ENCODE results near the gene SPON1.
"Not testable (repeated sequence)": the region's sequence is repeated elsewhere in the genome, so short reads cannot be mapped to it uniquely, and the experiment has no call there.

The SPON1 gene

DNA sequence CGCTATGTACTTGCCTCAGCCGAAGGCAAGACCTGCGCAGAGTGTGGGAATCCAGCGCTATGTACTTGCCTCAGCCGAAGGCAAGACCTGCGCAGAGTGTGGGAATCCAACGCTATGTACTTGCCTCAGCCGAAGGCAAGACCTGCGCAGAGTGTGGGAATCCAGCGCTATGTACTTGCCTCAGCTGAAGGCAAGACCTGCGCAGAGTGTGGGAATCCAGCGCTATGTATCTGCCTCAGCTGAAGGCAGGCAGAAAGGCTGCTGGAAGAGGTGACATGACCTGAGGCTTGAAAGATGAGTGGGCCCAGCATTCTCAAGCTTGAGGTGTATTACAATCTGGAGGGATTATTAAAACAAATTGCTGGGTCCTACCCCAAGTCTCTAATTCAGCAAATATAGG is 290.0 kb downstream of the SPON1 start:
- not testable (repeated sequence) for DNase-seq

DNA sequence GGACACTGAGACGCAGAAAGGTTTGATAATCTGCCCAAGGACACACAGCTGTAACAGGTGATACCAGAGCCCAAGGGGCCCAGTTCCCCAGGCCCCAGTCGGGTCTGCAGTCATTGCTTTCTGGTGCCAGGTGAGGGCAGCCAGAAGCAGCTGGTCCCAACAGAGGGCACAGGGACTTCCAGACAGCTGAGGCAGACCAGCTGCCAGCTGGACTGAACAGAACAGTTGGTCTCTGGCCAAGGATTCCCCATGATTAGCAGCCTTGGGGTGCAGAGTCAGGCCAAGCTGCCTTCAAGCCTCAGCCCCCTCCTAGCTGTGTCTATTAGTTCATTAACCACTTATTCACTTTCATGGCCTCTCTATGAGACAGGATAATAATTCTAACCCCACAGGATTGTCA is 290.9 kb downstream of the SPON1 start:
- no peak for DNase-seq

DNA sequence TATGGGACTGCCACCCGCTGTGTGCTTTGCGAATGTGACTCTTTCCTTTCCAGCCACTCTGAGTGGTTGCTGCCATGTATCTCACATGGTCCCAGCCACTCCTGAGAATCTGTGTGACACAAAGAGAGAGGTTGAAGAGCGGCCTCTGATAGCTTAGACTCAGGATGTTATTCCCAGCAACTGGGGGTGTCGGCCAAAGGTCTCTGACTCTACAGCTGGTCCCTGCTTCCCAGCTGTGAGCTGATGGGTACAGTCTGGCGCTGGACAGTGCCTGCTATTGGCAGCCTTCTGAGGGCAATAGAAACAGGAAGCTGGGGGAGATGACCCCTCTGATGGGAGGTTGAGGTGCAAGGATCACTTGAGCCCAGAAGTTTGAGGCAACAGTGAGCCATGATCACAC is 291.3 kb downstream of the SPON1 start:
- DNase-seq = no peak

DNA sequence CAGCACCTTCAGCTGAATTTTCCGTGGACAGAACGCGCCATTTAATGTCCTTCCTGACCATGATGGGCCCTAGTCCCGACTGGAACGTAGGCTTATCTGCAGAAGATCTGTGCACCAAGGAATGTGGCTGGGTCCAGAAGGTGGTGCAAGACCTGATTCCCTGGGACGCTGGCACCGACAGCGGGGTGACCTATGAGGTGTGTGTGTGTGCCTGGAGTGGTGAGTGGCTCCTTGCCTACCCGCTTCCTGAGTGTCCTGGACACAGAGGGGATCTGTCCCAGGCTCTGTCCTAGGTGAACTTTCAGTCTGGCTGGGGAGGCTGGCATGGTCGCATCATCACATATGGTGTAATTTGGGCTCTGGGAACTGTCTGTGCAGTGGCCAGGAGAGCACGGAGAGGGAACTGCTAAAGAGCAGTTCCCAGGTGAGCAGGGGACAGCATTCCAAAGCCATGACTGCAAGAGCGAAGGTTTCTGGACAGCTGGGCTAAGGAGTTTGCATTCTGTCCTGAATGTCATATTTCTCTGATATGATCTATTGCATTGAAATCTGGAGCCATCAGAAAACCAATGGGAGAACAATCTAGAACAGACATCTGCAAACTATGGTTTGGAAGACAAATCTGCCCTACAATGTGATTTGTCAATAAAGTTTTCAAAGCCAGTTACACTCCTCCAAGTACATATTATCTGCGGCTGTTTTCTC is 292.2 kb downstream of the SPON1 start:
- no peak for DNase-seq

DNA sequence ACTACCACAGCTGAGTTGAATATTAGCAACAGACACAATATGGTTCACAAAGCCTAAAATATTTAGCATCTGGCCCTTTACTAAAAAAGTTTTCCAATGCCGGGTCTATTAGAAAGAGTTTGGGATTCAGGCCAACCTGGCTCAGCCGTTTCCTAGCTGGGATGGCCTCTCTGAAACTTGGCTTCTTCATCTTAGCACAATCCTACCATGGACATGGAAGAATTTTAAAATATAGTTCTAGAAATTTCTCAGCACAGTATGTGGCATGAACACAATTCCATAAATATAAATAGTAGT is 292.7 kb downstream of the SPON1 start:
- DNase-seq = no peak

DNA sequence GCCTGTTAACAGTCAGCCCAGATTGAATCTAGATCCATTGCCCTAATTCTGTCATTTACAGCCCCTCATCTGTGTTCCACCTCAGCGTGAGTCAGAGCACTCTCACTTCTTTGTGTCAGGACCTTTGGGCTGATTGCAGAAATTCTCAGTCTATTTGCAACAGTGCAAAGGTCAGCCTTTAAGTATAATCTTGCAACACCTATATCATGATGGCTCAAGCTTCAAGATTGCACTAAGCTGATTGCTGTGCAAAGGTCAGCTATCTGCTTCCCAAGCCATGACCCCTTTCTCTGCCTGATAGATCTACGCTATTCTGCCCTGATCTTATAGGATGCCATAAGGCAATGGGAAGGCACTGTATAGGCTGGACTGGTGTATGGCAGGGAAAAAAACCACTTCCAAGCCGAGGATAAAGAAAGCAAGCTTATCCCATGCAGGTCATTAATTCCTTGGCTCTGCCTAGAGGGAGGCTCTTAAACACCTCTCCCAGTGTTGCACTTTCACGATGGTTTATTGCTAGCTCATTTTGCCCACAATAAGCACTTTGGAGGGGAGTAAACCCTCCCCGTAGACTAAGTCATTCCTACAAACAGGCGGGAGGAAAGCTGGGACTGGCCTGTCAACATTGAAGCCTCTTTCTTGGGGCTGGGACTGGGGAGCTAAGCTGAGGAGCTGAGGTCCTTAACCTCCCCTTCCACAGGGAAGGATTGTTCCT is 295.9 kb downstream of the SPON1 start:
- no peak for DNase-seq

DNA sequence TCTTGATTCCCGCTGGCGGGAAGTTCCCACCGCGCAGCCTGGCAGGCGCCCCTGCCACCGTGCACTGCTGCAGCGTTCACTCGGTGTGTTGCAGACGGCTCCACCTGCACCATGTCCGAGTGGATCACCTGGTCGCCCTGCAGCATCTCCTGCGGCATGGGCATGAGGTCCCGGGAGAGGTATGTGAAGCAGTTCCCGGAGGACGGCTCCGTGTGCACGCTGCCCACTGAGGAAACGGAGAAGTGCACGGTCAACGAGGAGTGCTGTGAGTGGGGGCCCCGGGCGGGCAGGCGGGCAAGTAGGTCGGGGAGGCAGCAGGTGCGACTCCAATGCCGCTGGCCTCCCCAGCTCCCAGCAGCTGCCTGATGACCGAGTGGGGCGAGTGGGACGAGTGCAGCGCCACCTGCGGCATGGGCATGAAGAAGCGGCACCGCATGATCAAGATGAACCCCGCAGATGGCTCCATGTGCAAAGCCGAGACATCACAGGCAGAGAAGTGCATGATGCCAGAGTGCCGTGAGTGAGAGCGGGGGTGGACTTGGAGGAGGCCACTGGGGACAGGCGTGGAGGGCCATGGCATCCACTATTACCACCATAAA is 296.8 kb downstream of the SPON1 start:
- DNase-seq = no peak

DNA sequence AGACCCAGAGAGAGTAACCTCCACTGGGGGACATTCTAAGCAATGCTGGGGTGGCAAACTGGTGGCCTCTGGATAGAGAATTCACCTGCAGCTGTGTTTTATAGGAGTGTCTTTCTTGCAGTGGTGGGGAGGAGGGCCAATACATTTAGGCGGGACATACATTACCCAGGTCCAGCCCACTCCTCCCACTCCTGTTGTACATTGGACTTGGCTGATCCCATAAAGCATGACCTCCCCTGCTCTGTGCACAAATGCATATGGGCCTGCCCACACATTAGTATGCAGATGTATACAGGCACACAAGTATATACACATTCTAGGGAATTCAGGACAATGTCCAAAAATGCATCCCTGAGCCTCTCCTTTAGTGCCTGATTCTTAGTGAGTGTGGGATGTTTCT is 297.4 kb downstream of the SPON1 start:
- DNase-seq = no peak

DNA sequence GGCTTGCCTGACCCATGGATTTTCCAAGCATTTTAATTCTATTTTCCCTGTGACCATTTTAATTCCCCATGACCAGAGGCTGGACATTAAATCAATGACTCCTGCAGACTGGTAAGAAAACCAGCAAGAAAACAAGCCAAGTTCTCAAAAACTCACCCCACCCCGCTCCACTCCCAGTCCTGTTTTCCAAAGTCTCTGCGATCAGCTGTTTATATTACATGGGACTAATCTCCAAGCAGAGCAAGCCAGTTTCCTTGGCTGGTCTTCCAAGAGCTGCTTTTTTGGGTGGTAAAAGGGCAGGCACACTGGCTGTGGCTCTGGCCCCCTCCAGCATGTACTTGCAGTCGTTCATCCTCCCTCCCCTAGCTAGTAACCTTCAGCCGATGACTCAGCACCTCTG is 298.5 kb downstream of the SPON1 start:
- no peak for DNase-seq

DNA sequence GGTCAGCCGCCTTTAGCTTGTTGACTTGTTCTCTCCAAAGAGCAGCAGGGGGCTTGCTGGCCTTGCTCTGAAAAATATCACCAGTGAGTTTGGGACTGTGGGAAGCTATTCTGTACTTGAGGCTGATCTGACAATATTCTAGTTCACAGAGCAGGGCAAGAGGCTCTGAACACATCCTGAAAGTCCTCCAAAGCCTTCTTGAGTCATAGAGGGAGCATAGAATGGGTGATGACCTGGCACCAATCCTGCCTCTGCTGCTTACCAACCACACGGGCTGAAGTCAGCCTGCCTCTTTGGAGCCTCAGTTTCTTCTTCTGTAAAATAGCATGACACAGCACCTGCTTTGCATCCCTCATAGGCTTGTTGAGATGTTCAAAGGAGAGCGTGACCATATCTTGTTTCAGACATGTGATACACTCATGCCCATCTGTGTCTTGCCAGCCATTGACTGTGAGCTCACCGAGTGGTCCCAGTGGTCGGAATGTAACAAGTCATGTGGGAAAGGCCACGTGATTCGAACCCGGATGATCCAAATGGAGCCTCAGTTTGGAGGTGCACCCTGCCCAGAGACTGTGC is 299.8 kb downstream of the SPON1 start:
- DNase-seq = no peak

DNA sequence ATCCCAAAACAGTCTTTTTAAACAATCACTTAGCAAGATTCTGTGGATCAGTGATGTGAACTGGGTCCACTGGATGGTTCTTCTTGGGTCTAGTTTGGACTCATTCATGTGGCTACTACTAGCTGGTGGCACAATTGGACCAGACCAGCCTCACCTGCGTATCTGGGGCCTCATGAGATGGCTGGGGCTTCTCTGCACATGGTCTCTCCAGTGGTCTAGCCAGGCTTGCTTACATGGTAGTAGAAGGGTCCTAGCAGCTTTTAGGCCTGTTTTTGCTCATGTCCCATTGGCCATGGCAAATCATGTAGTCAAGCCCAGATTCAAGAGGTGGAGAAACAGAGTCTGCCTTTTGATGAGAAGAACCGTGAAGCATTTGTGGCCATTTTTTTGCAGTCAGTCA is 302.4 kb downstream of the SPON1 start:
- DNase-seq = no peak

DNA sequence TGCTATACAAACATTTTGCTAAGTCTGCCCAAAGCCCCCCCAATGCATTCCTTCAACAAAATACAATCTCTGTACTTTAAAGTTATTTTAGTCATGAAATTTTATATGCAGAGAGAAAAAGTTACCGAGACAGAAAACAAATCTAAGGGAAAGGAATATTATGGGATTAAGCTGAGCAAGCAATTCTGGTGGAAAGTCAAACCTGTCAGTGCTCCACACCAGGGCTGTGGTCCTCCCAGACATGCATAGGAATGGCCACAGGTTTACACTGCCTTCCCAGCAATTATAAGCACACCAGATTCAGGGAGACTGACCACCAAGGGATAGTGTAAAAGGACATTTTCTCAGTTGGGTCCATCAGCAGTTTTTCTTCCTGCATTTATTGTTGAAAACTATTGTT is 304.1 kb downstream of the SPON1 start:
- DNase-seq = no peak

DNA sequence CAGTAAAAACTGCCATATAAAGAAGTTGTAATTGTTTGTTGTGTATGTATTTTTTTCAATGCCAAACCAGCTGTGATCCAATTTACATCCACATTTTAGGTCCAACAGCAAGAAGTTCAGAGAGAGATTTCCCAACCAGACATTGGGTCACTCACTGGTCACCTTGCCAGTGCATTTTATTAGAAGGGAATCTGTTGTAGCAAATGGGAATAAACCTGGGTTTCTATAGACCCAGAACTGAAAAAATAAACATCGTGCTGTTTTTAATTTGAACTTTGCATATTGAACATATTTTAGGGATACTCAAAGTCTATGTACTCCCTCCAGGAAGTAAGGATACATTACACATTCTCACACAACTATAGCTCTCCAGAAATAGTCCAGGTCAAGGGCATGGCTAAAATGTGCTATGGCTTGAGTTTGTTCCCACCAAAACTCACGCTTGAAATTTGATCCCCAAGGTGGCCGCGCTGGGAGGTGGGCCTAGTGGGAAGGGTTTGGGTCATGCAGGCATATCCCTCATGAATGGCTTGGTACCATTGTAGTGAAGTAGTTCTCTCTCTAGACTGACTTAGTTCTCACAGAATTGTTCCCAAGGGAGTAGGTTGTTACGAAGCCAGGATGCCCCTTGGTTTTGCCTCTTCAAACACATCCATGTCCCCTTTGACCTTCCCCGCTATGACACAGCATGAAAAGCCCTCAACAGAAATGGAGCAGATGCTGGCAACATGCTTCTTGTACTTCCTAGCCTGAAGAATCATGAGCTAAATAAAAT is 305.5 kb downstream of the SPON1 start:
- no peak for DNase-seq

DNA sequence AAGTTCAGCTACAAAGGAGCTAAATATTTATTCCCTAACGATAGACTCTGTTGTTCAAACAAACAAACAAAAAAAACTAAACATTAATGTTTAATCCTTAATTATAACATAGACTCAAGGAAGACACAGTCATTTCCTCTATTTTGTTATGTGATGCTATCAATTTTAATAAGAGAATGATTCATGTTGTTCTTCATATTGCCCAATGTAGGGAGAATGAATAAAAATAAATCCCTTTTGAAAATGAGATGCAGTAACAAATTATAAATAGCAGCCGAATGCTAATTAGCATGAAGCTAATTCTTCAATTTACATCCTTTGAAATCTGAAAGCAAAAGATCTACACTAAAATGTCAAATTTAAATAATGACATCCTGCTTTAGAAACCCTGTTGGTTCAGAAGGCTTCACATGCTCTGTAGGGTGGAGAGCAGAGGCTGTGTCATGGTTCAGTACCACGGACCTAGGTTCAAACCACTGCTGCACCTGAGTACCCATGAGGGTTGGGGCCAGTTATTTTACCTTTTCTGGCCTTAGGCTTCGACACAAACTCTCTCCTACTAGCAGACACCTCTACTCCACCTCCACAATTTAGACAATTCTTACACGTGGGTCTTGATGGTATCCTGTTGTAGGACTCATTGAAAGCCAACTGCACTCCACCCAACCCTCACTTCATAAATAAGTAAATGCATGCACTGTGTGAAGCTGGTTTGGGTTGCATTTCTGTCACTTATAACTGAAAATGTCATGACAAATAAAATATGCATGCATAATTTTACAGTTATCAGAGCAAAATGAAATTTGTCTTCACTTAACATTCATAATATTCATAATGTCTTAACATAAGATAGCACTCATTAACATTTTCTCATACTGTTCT is 307.4 kb downstream of the SPON1 start:
- no peak for DNase-seq

DNA sequence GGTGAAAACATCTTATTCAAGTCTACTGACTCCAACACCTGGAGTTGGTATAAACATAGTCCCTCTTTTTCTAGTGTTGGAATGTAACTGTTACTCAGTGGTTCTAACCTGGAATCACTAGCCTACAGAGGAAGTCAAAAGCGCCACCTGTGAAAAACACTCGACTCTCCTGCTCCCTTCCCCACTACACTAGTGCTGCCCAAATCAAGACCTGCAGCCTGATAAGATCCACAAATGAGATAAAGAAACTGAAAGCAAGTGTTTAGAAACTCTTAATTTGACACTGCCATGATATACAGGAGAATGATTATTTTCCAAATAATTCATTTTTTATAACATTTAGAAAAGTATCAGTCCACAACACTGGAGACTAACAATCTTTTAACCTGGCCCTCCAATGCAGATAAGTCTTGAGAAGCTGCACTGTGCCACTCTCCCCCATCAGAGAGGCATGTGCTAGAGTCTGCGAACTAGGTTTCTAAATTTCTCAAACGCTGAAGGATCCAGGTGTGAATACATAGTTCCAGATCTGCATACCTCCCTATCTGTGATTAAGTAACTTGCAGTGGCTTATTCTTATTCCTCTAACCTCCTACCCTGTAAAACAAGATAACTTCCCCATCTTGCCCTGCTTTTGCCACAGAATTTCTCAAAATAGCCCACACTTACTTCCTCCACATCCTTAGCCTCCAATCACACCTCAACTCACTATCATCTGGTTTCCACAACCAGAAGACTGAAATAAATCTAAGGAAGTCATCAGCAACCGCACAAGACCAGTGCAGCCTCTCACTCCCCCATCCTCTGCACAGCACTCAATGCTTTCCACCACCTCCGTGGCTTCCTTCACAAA is 308.4 kb downstream of the SPON1 start:
- DNase-seq = peak; percentile 11

DNA sequence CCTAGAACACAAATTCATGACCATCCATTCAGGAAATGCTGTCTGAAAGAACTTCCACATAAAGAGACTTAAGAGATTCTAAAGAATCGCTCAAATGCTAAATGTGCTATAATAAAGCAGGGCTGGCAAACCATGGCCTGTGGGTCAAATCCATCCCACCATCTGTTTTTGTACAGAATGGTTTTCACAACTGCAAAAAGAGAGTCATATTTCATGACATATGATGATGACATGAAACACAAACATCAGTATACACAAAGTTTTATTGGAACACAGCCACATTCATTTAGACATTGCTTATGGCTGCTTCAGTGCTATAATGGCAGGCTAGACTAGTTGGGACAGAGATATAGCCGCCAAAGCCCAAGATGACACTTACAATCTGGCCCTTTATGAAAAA is 311.4 kb downstream of the SPON1 start:
- DNase-seq = no peak

DNA sequence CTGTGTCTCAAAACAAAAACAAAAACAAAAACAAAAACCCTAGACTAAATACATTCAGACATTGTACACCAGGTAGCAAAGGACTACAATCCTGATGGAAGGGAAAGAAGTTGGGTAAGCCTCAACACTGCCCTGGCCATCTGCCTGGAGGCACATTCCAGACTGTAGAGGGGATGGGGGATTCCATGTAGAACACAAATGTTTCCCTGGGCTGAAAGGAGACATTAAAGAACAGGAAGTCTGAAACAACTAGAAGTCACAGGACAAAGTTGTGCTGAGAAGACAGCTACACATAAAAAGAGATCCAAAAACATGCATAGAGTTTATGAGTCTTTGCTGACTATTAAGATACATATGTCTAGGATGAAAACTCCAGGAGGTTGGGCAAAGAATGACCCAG is 312.6 kb downstream of the SPON1 start:
- no peak for DNase-seq

DNA sequence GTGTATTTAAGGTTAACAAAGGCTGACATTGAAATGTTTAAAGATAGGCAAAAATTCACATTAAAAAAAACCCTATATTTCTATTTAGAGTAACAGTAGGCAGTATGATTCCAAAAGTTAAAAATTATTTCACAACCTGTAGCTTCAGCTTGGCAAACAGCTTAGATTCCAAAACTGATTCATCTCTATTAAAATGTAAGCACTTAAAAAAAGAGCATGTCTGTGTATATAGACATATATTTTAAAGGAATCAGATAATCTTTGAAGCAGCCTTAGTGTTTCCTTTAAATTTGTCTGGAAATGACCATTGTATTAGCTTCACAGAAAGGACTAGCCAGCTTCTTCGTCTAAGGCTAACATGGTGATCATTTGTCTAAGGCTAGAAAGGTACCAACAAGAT is 316.3 kb downstream of the SPON1 start:
- not testable (repeated sequence) for DNase-seq

DNA sequence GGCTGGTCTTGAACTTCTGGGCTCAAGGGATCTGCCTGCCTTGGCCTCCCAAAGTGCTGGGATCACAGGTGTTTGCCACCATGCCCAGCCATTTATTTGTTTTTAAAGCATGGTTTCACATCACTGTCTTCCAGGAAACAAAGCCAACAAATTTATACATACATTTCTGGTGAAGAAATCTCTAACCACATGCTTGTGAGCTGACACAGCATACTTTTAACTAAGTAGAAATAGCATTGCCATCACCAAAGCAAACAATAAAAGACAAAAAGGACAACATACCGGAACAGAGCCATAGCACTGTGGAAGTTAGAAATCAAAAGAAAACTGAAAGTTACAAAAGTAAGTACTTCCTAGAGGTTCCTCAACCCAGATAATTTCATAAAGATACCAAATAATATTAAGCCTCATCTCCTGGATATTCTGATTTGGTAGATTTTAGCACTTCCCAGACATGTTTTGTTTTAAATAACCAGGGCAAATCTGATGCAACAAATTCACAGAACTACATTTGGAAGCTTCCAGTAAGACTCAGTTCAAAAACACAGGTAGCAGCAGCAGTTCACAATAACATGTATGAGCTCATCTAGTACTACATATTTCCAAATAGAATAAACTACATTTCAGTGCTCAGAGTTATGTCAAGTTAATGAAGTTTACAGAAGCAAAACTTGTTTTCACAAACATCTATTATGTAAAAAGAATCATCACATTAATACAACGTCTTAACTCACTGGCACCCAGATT is 325.8 kb downstream of the SPON1 start:
- DNase-seq = no peak

DNA sequence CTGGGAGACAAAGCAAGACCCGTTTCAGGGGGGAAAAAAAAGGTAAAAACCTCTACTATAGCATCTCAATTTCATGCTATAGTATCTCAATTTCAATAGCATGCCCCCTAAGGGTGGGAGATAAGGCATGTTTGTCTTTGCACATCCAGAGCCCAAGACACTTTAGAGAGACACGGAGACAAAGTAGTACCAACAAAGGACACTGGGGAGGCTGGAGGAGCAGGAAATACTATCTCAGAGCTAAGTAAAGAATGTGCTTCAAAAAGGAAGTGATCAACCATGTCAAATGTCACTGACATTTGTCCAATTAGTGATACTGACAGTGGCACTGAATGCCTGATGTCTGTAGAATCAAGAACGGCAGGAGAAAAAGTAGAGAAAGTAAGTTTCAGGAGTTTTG is 327.9 kb downstream of the SPON1 start:
- DNase-seq = no peak

DNA sequence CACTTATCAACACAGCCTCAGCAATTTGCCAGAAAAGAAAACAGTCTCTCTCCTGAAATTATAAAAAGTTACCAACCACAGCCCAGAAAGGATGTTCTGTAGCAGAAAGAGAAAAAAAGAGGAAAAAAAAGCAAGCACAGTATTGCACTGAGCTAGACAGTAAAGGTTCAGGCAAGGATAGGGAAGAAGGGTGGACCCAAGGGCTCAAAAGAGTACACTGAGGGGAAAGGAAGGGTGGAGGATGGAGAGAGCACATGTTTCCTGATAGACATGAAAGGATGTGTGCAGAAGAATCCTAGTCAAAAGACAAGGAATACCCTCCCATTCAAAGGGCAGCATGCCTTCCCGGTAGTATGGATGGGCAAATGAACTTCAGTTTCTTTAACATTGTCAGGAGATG is 337.4 kb downstream of the SPON1 start:
- DNase-seq = no peak

All from hematopoietic multipotent progenitor cell treated with erythropoietin and hydrocortisone succinate and interleukin-3 and kit ligand, for 8 days (in vitro differentiated cells).